HFF-Myc (cell line): ENCODE data around the gene METAP1D.

Experiments used
- DNase-seq: peaks from one replicate; pipeline ENCODE4 v3.0.0-alpha.2; 2011; ENCODE audit warnings: low read depth; ENCODE audit errors: extremely low read depth
- H3K4me3 ChIP-seq: replicated peaks from 2 replicates; pipeline ENCODE4 v1.5.1; 2011; ENCODE audit warnings: low read depth, mild to moderate bottlenecking, control low read depth, low read length
- CTCF ChIP-seq: IDR thresholded peaks from 2 replicates; pipeline ENCODE4 v1.5.1; 2012; ENCODE audit warnings: mild to moderate bottlenecking, low read depth, low read length, control low read depth; ENCODE audit errors: missing control alignments

The METAP1D gene

DNA sequence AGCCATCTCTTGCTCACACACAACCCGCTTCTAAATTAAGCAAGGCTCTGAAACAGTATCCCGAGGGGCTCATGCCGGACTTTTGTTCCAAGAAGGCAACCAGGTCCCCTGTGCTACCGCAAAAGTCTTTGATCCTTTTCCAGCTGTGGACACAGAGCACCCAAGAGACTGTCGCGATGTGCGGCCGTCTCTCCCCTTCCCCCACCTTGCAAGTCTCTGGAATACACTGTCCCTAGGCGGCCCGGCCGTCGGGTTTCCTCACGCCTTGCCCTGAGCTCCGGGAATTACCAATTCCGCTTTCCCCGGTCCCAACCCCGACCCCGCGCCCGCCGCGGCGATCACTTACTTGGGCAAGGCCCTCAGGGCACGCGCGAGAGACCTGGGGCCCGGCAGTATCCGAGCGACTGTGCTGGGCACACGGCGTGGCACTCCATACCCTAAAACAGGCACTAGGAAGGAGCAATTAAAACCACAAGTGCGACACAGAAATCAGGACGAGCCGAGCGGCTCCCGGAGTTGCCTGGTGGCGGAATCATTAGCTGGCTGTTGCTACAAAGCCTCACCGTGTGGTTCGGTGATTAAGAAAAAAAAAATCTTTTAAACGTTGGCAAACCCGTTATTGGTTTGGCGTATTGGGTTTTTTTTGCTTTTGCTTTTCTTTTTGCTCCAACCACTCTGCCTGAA, 83.3 kb downstream of the METAP1D start:
- DNase-seq, result no peak
- peak overlapping the region; percentile 11; the same call in 1 of the 2 replicates for H3K4me3 ChIP-seq

DNA sequence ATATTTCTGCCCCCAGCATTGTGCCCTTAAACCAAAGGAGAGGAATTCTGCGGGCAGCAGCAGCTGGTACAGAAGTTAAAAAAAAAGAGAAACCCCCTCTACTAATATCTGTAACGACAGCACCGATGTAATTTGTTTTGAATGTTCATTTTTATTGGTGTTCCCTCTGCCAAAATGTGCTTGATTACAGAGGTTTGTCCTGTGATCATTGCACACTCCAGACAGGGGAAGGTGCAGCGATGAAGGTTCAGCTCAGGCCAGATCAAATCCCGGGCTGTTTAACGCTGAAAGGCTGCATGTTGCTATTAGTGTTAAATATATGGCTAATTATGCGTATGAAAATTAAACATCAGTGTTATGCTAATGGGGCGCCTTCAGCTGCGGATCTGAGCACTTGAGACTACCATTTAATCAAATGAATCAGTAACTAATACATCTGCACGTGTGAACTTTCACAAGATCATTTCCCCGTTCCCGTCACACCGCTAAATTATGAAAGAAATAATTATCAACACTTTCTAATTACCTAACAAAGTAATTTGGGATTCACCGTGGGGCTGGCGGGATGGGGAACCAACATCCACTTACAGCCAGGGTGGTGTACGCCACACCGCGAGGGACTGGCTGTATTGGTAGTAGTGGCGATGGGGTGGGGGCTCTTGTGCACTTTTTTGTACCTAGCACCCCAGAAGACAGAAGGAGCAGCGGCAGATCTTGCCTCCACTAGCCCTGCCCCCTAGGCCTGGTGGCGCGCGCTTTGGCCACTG, 84.1 kb downstream of the METAP1D start:
- no peak for DNase-seq
- peak overlapping the region; percentile 63 for H3K4me3 ChIP-seq
- no peak for TF ChIP-seq CTCF

More for the DNA sequence above, 83.3 kb downstream of the METAP1D start:
- TF ChIP-seq CTCF, result no peak

DNA sequence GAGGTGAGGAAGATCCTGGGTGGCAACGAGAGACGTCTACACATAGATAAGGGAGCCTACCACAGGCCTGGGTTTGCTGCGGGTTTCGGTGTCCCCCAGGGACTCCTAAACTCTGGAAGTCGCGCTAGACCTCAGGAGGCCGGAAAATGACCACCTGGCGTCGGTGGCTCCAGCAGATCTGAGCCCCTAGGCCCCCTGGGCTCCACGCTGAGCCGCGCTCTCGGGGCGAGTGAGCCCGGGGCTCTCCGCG, 84.6 kb downstream of the METAP1D start:
- H3K4me3 ChIP-seq, result peak overlapping the region; percentile 63
- TF ChIP-seq CTCF, result no peak
- DNase-seq, result no peak

DNA sequence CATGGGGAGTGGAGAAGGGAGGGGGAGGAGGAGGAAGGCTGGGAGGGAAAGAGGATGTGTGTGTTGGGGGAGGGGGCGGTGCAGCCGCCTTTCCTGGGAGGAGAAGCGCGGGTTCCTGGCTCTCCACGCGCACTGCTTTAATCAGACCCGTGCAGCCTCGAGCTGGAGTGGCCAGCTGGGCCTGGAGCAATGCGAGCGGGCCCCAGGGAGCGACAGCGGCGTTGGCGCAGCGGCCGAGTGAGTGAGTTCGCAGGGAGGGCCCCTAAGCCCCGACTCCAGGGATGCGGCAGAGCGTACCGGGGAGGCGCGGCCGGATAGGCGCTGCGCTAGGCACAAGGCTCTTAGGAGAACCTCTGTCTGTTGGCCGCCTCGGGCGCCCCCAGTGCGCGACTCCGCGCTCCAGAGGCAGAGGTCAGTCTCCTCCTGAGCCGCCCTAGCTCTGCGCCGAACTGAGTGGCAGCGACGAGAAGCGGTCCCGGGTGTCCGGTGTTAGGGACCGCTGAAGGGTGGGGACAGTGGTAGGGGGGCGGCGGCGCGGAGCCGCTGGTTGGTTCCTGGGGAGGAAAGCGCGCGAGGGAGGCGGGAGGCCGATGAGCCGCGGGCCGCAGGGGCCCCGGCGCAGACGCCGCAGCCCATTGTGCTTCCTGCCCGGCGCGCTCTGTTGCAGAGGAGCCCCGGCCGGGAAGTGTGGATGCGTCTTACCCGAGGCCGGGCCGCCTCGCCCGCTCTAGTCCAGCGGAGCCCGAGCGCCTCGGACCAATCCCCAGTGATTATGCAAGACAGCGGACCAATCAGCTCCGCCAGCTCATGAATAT, 85.1 kb downstream of the METAP1D start:
- H3K4me3 ChIP-seq, result peak overlapping the region; percentile 63
- peak; percentile 91 for DNase-seq
- no peak for TF ChIP-seq CTCF

- TF ChIP-seq CTCF, result no peak
- no peak for DNase-seq
- H3K4me3 ChIP-seq, result peak within 1 kb of the TSS; percentile 63
Observed at GRCh38 chr2:172085460-172086159, 85.9 kb downstream of the METAP1D start, which contains the start of gene DLX1. TSS of gene DLX1 (plus strand) at chr2:172085507. CDS start at chr2:172085678, 171 bp downstream.
